HEK293 (cell line): ENCODE measurements around the gene EXTL1.

ENCODE experiments used
- GLIS2 ChIP-seq: fragments of 450-650 bp; formaldehyde crosslinking; IDR thresholded peaks from 2 replicates; pipeline ENCODE4 v1.5.1; 2016; ENCODE audit warnings: missing biosample characterization, missing genetic modification characterization
- KLF9 ChIP-seq: fragments of 450-650 bp; formaldehyde crosslinking; IDR thresholded peaks from 2 replicates; pipeline ENCODE4 v1.5.1; 2016; ENCODE audit warnings: missing biosample characterization, missing genetic modification characterization, low read depth
- OSR2 ChIP-seq: fragments of 450-650 bp; formaldehyde crosslinking; IDR thresholded peaks from 2 replicates; pipeline ENCODE4 v1.5.1; 2016; ENCODE audit warnings: missing biosample characterization, missing genetic modification characterization
- REPIN1 ChIP-seq: fragments of 450-650 bp; formaldehyde crosslinking; IDR thresholded peaks from 2 replicates; pipeline ENCODE4 v1.5.1; 2017; ENCODE audit warnings: missing biosample characterization, missing genetic modification characterization, low read depth
- SALL2 ChIP-seq: fragments of 450-650 bp; formaldehyde crosslinking; IDR thresholded peaks from 2 replicates; pipeline ENCODE4 v1.5.0; 2017; ENCODE audit warnings: missing biosample characterization, mild to moderate bottlenecking, missing genetic modification characterization, borderline replicate concordance
- SCRT2 ChIP-seq: fragments of 450-650 bp; formaldehyde crosslinking; IDR thresholded peaks from 2 replicates; pipeline ENCODE4 v1.5.1; 2016; ENCODE audit warnings: missing biosample characterization, missing genetic modification characterization
- SP3 ChIP-seq: fragments of 450-650 bp; formaldehyde crosslinking; IDR thresholded peaks from 2 replicates; pipeline ENCODE4 v1.5.1; 2016; ENCODE audit warnings: missing biosample characterization, missing genetic modification characterization
- TRIM28 ChIP-seq: IDR thresholded peaks from 2 replicates; pipeline ENCODE4 v1.6.1; 2011; ENCODE audit warnings: low read length, control low read depth, borderline replicate concordance
- ZFP3 ChIP-seq: fragments of 450-650 bp; formaldehyde crosslinking; IDR thresholded peaks from 2 replicates; pipeline ENCODE4 v1.5.1; 2016; ENCODE audit warnings: low read depth, missing biosample characterization, missing genetic modification characterization
- ZFP41 ChIP-seq: fragments of 450-650 bp; formaldehyde crosslinking; IDR thresholded peaks from 2 replicates; pipeline ENCODE4 v1.5.1; 2016; ENCODE audit warnings: missing biosample characterization, missing genetic modification characterization, borderline replicate concordance
- ZNF10 ChIP-seq: fragments of 450-650 bp; formaldehyde crosslinking; IDR thresholded peaks from 2 replicates; pipeline ENCODE4 v1.5.1; 2017; ENCODE audit warnings: missing biosample characterization, missing genetic modification characterization
- ZNF121 ChIP-seq: fragments of 450-650 bp; formaldehyde crosslinking; IDR thresholded peaks from 2 replicates; pipeline ENCODE4 v1.5.1; 2016; ENCODE audit warnings: missing biosample characterization, missing genetic modification characterization
- ZNF138 ChIP-seq: fragments of 450-650 bp; formaldehyde crosslinking; IDR thresholded peaks from 2 replicates; pipeline ENCODE4 v1.5.1; 2016; ENCODE audit warnings: missing biosample characterization, missing genetic modification characterization, borderline replicate concordance
- ZNF19 ChIP-seq: fragments of 450-650 bp; formaldehyde crosslinking; IDR thresholded peaks from 2 replicates; pipeline ENCODE4; 2016; ENCODE audit warnings: missing biosample characterization, missing genetic modification characterization, low read depth
- ZNF214 ChIP-seq: fragments of 450-650 bp; formaldehyde crosslinking; IDR thresholded peaks from 2 replicates; pipeline ENCODE4 v1.5.1; 2017; ENCODE audit warnings: missing biosample characterization, mild to moderate bottlenecking, missing genetic modification characterization, borderline replicate concordance
- ZNF248 ChIP-seq: fragments of 450-650 bp; formaldehyde crosslinking; IDR thresholded peaks from 2 replicates; pipeline ENCODE4 v1.5.1; 2017; ENCODE audit warnings: missing biosample characterization, missing genetic modification characterization
- ZNF266 ChIP-seq: fragments of 450-650 bp; formaldehyde crosslinking; IDR thresholded peaks from 2 replicates; pipeline ENCODE4 v1.5.1; 2016; ENCODE audit warnings: missing biosample characterization, missing genetic modification characterization, low read depth
- ZNF433 ChIP-seq: fragments of 450-650 bp; formaldehyde crosslinking; IDR thresholded peaks from 2 replicates; pipeline ENCODE4 v1.5.1; 2016; ENCODE audit warnings: missing biosample characterization, missing genetic modification characterization, low read depth
- ZNF501 ChIP-seq: fragments of 450-650 bp; formaldehyde crosslinking; IDR thresholded peaks from 2 replicates; pipeline ENCODE4 v1.5.1; 2016; ENCODE audit warnings: missing biosample characterization, missing genetic modification characterization
- ZNF558 ChIP-seq: fragments of 450-650 bp; formaldehyde crosslinking; IDR thresholded peaks from 2 replicates; pipeline ENCODE4 v1.5.1; 2016; ENCODE audit warnings: missing biosample characterization, missing genetic modification characterization
- ZNF776 ChIP-seq: fragments of 450-650 bp; formaldehyde crosslinking; IDR thresholded peaks from 2 replicates; pipeline ENCODE4 v1.5.0; 2017; ENCODE audit warnings: missing biosample characterization, missing genetic modification characterization, borderline replicate concordance
- ZNF843 ChIP-seq: fragments of 450-650 bp; formaldehyde crosslinking; IDR thresholded peaks from 2 replicates; pipeline ENCODE4 v1.5.1; 2016; ENCODE audit warnings: missing biosample characterization, missing genetic modification characterization
- ZSCAN23 ChIP-seq: fragments of 450-650 bp; formaldehyde crosslinking; IDR thresholded peaks from 2 replicates; pipeline ENCODE4 v1.5.1; 2016; ENCODE audit warnings: missing biosample characterization, missing genetic modification characterization
- TF ChIP-seq, protein P1 (sequence below): fragments of 450-650 bp; formaldehyde crosslinking; IDR thresholded peaks from 2 replicates; pipeline ENCODE4 v1.5.1; 2017; ENCODE audit warnings: missing biosample characterization, missing genetic modification characterization
- TF ChIP-seq, protein P2 (sequence below): fragments of 450-650 bp; formaldehyde crosslinking; IDR thresholded peaks from 2 replicates; pipeline ENCODE4 v1.5.1; 2016; ENCODE audit warnings: missing biosample characterization, missing genetic modification characterization
- TF ChIP-seq, protein P3 (sequence below): fragments of 450-650 bp; formaldehyde crosslinking; optimal IDR thresholded peaks from 2 replicates; pipeline ENCODE3; 2016; ENCODE audit warnings: missing biosample characterization, mild to moderate bottlenecking, missing genetic modification characterization
- TF ChIP-seq, protein P4 (sequence below): fragments of 450-650 bp; formaldehyde crosslinking; IDR thresholded peaks from 2 replicates; pipeline ENCODE4 v1.5.1; 2016; ENCODE audit warnings: missing biosample characterization, missing genetic modification characterization
- TF ChIP-seq, protein P5 (sequence below): fragments of 450-650 bp; formaldehyde crosslinking; IDR thresholded peaks from 2 replicates; pipeline ENCODE4 v1.5.1; 2017; ENCODE audit warnings: missing biosample characterization, missing genetic modification characterization
- TF ChIP-seq, protein P6 (sequence below): fragments of 450-650 bp; formaldehyde crosslinking; IDR thresholded peaks from 2 replicates; pipeline ENCODE4 v1.5.1; 2016; ENCODE audit warnings: missing biosample characterization, missing genetic modification characterization

Gene EXTL1

DNA sequence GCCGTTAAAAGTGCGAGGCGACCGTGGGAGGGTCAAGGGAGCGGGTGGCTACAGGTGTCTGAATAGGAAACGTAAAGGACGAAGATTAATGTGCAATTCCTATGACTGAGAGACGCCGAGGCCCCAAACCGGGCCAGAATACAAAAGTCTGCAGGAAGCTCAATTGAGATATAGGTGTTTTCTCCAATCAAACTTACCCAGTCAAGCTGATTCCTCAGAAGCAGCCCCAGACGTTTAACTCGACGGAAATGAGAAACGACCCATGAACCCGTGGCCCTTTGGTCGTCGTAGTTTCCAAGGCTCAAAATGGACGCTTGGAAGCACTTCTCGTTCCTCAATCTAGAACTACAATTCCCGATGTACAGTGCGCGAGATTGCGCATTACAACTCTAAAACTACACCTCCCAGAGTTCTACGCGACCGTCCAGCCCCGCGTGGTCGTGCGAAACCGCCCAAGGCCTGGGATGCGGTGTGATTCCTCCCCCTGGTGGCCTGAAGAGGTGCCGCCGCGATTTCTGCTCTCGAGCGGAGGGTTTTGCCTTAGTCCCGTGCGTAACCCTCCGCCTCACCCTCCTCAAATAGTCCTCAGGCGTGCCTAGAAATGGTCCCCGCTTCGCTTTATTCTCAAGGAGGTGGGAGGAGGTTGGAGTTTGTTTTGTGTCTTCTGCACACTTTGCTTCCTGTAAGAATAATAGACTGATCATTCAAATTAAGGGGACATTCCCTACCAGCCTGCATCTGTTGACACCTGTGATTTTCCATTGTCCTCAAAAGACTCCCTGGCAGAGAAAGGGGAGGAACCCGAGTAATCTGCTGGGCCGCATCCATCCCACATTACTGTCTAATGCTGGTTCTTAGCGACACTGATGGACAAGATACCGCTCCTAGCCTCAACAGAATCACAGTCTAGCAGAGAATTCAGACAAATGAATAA lies 23.5 kb upstream of the EXTL1 start, which contains the start of gene PAFAH2 (continued):
- TF ChIP-seq, protein P1, sequence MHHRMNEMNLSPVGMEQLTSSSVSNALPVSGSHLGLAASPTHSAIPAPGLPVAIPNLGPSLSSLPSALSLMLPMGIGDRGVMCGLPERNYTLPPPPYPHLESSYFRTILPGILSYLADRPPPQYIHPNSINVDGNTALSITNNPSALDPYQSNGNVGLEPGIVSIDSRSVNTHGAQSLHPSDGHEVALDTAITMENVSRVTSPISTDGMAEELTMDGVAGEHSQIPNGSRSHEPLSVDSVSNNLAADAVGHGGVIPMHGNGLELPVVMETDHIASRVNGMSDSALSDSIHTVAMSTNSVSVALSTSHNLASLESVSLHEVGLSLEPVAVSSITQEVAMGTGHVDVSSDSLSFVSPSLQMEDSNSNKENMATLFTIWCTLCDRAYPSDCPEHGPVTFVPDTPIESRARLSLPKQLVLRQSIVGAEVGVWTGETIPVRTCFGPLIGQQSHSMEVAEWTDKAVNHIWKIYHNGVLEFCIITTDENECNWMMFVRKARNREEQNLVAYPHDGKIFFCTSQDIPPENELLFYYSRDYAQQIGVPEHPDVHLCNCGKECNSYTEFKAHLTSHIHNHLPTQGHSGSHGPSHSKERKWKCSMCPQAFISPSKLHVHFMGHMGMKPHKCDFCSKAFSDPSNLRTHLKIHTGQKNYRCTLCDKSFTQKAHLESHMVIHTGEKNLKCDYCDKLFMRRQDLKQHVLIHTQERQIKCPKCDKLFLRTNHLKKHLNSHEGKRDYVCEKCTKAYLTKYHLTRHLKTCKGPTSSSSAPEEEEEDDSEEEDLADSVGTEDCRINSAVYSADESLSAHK (tag by site-specific recombination): peak; percentile 88
- peak; percentile 97 for TF ChIP-seq REPIN1 (tag by site-specific recombination)
- peak; percentile 99 for TF ChIP-seq ZSCAN23
- TF ChIP-seq ZFP41 (tag by site-specific recombination): peak; percentile 100
- peak; percentile 29; the same call in 1 of the 2 replicates for TF ChIP-seq GLIS2
- no peak for TF ChIP-seq ZNF266 (tag by site-specific recombination)
- TF ChIP-seq ZNF433 (tag by site-specific recombination): no peak
- peak; percentile 97 for TF ChIP-seq SCRT2 (tag by site-specific recombination)
- TF ChIP-seq, protein P2, sequence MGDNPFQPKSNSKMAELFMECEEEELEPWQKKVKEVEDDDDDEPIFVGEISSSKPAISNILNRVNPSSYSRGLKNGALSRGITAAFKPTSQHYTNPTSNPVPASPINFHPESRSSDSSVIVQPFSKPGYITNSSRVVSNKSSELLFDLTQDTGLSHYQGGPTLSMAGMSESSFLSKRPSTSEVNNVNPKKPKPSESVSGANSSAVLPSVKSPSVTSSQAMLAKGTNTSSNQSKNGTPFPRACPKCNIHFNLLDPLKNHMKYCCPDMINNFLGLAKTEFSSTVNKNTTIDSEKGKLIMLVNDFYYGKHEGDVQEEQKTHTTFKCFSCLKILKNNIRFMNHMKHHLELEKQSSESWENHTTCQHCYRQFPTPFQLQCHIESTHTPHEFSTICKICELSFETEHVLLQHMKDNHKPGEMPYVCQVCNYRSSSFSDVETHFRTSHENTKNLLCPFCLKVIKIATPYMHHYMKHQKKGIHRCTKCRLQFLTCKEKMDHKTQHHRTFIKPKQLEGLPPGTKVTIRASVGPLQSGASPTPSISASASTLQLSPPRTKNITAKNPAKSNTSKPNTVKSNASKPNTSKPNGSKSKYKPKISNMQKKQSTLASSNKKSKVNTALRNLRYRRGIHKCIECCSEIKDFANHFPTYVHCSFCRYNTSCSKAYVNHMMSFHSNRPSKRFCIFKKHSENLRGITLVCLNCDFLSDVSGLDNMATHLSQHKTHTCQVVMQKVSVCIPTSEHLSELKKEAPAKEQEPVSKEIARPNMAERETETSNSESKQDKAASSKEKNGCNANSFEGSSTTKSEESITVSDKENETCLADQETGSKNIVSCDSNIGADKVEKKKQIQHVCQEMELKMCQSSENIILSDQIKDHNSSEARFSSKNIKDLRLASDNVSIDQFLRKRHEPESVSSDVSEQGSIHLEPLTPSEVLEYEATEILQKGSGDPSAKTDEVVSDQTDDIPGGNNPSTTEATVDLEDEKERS (tag by site-specific recombination): peak; percentile 78; the same call in 1 of the 2 replicates
- peak; percentile 69; the same call in 1 of the 2 replicates for TF ChIP-seq ZNF121 (tag by site-specific recombination)
- peak; percentile 88 for TF ChIP-seq KLF9 (tag by site-specific recombination)
- TF ChIP-seq SP3 (tag by site-specific recombination): peak; percentile 93
- no peak for TF ChIP-seq ZNF776 (tag by site-specific recombination)
- TF ChIP-seq, protein P3, sequence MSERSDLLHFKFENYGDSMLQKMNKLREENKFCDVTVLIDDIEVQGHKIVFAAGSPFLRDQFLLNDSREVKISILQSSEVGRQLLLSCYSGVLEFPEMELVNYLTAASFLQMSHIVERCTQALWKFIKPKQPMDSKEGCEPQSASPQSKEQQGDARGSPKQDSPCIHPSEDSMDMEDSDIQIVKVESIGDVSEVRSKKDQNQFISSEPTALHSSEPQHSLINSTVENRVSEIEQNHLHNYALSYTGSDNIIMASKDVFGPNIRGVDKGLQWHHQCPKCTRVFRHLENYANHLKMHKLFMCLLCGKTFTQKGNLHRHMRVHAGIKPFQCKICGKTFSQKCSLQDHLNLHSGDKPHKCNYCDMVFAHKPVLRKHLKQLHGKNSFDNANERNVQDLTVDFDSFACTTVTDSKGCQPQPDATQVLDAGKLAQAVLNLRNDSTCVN (tag by site-specific recombination): peak; percentile 71
- TF ChIP-seq ZNF501: peak; percentile 100
- TF ChIP-seq SALL2 (tag by site-specific recombination): peak; percentile 99
- peak; percentile 82 for TF ChIP-seq ZNF10 (tag by site-specific recombination)
- TF ChIP-seq ZFP3 (tag by site-specific recombination): peak; percentile 29; the same call in 1 of the 2 replicates
- TF ChIP-seq, protein P4, sequence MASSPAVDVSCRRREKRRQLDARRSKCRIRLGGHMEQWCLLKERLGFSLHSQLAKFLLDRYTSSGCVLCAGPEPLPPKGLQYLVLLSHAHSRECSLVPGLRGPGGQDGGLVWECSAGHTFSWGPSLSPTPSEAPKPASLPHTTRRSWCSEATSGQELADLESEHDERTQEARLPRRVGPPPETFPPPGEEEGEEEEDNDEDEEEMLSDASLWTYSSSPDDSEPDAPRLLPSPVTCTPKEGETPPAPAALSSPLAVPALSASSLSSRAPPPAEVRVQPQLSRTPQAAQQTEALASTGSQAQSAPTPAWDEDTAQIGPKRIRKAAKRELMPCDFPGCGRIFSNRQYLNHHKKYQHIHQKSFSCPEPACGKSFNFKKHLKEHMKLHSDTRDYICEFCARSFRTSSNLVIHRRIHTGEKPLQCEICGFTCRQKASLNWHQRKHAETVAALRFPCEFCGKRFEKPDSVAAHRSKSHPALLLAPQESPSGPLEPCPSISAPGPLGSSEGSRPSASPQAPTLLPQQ: peak; percentile 94
- peak; percentile 91 for TF ChIP-seq ZNF558 (tag by site-specific recombination)
- TF ChIP-seq ZNF248 (tag by site-specific recombination): no peak
- TF ChIP-seq ZNF19 (tag by site-specific recombination): no peak
- TF ChIP-seq ZNF138 (tag by site-specific recombination): no peak
- TF ChIP-seq, protein P5, sequence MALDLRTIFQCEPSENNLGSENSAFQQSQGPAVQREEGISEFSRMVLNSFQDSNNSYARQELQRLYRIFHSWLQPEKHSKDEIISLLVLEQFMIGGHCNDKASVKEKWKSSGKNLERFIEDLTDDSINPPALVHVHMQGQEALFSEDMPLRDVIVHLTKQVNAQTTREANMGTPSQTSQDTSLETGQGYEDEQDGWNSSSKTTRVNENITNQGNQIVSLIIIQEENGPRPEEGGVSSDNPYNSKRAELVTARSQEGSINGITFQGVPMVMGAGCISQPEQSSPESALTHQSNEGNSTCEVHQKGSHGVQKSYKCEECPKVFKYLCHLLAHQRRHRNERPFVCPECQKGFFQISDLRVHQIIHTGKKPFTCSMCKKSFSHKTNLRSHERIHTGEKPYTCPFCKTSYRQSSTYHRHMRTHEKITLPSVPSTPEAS (tag by site-specific recombination): peak; percentile 74; the same call in 1 of the 2 replicates
- peak; percentile 86 for TF ChIP-seq TRIM28
- TF ChIP-seq ZNF843 (tag by site-specific recombination): peak; percentile 82
- TF ChIP-seq, protein P6, sequence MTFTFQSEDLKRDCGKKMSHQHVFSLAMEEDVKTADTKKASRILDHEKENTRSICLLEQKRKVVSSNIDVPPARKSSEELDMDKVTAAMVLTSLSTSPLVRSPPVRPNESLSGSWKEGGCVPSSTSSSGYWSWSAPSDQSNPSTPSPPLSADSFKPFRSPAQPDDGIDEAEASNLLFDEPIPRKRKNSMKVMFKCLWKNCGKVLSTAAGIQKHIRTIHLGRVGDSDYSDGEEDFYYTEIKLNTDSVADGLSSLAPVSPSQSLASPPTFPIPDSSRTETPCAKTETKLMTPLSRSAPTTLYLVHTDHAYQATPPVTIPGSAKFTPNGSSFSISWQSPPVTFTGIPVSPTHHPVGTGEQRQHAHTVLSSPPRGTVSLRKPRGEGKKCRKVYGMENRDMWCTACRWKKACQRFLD (tag by site-specific recombination): no peak
- peak; percentile 47 for TF ChIP-seq OSR2
- TF ChIP-seq ZNF214 (tag by site-specific recombination): no peak
